CD4-positive, alpha-beta T cell treated with Interleukin-15 for 1 hour (primary cell): Measurements from ENCODE around the gene MAGI1.

Experiments used
- DNase-seq: peaks from one replicate; pipeline ENCODE4 v3.0.0-alpha.2; 2020

MAGI1 gene

DNA sequence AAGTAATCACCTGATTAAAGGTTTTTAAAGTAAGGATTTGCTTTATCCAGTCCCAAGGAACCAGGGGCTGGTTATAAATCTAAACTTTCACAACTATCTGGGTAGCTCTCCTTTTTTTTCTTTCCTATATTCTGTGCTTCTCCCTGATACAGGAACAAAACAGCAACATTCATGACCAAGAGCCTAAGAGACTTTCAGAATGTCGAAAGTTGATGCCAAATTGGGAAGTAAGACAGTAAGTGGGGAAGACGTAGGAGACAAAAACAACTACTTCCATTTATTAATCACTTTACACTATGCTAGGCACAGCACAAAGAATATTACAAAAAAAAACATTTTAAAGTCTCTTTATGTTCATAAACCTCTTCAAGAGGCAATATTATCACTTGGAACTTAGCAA lies 211.6 kb downstream of the MAGI1 start:
- no peak for DNase-seq

DNA sequence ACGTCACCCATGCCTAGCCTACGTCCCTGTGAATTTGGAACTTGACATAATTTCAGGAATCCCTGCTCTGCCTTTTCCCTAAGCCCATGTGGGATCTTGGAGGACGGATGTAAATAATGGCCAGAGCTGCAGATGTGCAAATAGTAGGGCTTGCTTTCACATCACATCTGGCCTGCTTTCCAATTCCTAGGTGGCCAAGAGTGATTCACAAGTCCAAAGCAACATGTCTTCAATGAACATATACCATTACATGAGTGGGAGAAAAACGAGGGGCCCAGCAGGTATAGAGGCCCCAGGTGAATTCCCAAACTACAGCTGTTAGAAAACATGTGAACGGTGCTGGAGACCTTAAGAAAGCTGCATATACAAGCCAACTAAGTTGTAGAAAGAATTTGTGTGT lies 214.6 kb downstream of the MAGI1 start:
- no peak for DNase-seq

DNA sequence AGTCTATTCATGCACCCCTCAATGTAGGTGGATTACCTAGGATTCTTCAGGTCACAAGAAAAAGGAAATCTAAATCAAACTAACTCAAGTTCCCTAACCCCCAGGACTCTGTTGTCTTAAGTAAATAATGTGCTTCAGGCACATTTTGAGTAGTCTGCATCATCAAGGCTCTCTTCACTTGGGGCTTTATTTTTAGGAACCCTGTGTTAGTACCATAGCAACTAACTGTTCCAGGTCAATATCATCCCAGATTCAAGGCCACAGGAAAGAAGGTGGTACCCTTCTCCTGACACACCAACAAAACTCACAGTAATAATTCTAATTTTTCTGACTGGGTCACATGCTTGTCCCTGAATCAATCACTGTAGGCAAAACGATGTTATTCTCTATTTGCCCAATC lies 218.1 kb downstream of the MAGI1 start:
- no peak for DNase-seq

DNA sequence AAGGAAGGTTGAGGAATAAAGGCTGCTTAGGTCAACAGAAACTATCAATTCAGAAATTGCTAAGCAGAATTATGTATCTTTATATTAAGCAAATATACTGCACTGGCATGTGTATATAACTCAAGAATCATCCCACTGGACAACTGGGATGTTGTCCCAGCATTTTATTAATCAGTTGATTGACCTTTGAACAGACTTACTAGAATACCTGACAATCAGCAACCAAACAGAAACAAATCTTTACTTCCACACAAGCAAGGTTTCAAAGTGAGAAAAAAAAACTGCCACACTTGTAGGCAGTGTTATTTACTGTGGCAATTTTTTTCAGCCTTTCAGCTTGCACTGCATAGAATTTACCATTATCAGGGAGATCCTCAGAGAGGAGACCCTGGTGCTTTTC lies 218.8 kb downstream of the MAGI1 start:
- DNase-seq: no peak

DNA sequence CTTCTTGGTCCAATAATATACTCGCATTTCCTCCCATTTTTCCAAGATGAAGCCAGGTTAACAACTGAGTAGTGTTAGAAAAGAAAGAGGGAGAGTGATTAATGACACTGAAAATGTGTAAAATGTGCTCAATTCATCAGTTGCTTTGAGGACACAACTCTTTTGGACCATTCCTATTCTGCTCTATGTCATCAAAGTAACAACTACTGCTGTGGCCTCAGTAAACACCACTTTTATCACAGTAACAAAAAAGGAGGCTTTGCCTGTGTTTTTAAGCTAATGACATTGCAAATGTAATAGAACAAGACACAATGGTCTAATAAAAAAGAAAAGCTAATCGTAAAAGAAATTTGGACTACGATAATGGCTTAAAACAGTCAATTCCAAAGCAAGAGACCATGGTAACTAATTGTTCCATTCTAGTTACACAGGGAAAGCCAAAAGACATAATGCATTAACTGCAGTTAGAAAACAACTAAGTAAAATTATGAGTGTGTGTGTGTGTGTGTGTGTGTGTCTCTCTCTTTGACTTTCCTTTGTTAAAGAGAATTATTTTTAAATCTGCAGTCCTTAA lies 221.1 kb downstream of the MAGI1 start:
- no peak for DNase-seq

DNA sequence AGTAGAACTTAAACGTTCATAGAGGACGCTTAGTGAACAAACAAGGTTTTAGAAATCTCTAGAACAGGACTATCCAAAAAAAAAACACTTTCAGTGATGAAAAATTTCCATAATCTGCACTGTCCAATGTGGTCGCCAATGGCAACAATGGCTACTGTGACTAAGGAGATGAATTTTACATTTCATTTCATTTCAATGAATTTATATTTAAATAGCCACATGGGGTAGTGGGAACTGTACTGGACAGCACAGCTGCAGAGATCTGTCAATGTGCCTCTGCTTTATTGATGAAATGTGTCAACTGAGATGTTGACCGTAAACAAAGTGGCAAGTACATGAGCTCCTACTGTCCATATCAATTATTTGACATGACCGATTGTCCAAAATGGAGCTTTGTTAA lies 222.5 kb downstream of the MAGI1 start:
- DNase-seq: no peak

DNA sequence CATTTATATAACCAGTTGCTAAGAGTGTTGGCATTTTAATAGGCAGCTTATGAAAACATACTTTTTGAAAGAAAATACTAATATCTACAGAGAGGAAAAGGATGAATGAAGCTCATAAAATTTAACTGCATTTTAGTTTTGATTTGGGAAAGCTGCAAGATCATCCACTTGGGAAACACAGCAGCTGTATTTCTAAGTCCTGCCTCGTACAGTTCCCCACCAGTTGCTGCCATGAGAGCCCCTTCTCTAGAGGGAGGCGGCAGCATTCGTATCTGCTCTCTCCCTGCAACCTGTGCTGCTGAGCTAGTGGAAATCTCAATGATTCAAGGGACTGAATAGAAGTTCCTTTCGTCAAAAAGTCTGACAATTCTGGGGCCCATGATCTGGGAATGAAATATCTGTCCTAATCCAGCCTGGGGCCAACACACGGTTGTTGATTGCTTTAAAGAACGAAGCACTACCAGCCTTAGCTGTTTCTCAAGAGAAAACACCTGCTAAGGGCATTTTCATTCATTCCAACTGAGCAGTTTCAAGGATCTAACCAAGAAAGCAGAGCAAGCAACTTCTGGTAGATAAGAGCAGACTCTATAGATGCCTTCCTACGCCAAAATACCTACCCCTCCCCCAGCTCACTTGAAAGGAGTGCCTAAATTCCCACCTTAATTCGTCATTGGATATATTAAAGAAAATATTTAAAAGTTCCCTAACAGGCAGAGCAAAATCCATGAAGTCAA lies 223.7 kb downstream of the MAGI1 start:
- DNase-seq: no peak

DNA sequence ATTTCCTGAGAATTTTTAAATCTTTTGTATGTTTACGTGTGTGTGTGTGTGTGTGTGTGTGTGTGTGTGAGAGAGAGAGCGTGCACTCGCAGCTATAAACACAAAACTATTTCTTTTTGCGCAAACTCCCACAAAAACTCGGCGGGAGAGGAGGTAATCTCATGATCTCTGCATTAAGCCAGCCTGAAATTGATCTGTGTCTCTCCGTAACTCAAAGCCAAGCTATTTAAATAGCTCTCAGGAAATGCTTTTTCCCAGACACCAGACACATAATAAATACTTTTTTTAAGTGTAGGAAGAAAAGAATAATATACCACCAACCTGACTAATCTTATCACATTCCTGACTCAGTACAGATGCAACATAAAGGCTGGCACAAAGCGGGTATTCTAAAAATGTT lies 226.8 kb downstream of the MAGI1 start:
- DNase-seq: no peak

DNA sequence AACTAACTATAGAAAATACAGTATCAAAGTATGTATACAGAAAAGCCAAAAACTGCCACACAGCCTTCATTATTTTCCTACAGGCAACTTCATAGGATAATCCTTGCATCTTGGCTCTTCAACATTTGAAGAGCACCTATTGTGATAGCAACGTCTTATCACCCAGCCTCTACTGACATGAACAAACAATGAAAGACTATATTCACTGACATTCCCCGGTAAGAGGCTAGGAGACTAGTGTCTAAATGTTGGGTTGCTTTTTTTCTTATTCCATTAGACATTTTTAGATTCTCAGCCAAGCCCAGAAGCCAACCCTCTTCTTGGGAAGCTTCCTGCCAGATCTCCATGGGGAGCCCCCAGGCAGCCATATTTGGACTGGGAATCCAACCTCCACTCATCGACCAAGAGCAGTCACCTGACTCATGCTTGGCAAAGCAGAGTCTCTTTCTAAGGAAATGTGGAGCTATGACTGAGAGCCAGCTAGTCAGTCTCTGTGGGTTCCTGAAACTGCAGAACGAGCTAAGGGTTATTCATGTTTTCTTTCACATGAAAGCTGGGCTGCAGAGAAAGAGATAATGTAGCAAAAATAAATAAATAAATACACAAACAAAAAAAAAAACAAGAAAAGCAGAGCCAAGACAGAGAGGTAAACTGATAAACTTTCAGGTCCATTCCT lies 227.5 kb downstream of the MAGI1 start:
- DNase-seq: no peak

DNA sequence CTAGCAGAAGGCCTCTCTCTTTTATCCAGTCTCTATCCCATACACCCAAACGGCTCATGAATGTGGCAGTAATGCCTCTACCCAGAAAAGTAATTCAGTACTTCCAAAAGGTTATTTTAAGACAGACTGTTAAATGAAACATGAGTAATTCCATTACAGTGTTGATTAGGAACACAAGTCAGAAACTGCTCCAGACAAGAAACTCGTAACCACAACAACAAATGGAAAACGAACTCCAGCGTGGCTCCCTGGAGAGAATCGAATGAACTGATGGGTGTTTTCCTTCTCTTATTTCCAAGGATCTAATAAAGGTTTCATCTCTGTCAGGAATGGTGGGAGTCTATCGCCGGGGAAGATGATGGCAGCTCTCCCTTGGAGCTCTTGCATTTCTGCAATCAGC lies 228.4 kb downstream of the MAGI1 start:
- DNase-seq: no peak

DNA sequence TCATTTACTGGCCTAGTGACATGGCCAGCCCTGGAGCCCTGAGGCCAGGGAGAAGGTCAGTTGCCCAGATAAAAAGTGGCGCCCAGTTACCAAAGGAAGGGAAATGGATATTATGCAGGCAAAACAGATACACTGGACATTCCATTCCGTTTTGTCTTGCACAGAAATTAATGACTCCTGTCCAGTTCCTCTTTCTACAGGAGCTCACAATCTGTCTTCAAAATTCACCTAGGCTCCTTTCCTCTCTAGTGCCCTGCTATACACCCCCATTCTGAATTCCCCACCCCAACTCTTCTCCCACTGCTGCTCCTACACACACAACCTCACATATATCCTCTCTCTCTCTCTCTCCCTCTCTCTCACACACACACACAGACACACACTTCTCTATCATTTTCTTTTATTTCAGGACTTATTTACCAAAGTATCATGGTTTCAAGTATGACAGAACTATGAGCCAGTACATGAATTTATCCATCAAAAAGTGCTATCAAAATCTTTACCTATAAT lies 229.0 kb downstream of the MAGI1 start:
- DNase-seq: no peak

DNA sequence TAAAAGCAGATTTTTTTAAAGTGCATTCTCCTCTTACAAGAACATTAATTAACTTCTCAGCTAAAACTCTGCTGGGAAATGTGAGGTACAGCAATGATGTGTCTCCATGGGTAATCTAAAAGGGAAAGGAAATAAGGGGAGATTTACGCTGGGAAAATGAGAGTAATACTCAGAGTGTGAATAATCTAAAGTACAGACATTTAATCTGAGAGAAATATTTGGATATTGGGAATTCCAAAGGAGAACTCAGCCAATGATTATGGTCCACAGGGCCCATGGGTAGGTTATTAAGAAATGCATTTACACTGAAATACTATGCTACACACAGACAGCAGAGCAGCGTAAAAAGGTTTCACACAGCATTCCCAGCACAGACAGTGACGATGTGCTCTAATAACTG lies 229.9 kb downstream of the MAGI1 start:
- no peak for DNase-seq

DNA sequence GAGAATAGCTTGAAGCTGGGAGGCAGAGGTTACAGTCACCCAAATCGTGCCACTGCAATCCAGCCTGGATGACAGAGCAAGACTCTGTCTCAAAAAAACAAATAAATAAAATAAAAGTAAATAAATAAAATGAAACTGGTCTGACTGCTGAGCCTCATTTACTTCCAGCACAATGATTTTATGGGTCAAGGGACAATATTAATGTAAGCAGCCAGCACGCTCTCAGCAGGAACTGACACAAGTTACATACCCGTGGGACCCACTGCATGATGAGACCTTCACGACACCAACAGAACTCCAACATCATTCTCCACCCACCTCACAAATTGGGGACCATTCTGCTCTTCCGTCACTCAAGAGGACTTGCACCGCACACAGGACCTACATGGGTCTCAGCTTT lies 230.3 kb downstream of the MAGI1 start:
- DNase-seq: no peak

DNA sequence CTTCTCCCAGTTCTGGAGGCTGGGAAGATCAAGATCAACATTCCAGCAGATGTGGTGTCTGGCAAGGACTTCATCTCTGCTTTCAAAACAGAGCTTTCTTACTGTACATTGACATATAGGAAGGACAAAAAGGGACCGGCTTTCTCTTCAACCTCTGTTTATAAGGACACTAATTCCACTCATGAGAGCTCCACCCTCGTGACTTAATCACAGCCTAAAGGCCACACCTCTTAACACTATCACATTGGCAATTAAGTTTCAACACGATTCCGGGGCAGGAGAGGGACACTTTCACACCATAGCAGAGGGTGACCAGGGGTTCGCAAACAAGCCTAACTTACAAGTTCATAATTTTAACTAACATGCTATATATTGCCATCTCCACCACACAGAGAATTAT lies 231.5 kb downstream of the MAGI1 start:
- DNase-seq: no peak

DNA sequence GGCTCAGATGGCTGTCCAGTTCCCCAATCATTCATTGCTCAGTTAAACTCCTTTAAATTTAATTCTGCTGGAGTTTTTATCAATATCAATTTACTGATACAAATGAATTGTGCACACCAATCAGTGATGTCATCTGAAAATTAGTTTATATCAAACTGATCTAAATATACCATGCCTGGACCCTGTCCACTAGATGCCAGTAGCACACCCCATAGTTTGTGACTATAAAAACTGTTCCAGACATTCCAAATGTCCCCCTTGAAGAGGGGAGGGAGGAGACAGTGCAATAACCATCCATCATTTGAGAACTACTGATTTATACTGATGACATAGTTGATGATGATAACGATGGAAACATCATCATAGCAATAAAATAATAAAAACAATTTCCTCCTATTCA lies 232.1 kb downstream of the MAGI1 start:
- no peak for DNase-seq

DNA sequence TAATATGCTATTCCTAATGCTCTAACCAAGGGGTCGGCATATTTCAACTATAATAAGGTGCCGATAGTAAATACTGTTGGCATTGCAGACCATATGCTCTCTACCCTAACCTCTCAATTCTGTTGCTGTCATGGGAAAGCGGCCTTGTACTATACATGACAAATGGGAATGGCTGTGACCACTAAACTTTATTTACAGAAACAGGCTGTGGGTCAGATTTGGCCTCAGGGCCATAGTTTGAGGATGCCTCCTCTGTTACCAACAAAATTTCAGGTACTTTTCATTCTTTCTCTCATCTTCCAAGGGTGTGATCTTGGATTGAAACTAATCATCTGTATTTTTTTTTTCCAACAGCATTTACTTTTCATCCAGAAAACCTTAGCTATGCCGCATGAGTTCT lies 242.0 kb downstream of the MAGI1 start:
- no peak for DNase-seq

DNA sequence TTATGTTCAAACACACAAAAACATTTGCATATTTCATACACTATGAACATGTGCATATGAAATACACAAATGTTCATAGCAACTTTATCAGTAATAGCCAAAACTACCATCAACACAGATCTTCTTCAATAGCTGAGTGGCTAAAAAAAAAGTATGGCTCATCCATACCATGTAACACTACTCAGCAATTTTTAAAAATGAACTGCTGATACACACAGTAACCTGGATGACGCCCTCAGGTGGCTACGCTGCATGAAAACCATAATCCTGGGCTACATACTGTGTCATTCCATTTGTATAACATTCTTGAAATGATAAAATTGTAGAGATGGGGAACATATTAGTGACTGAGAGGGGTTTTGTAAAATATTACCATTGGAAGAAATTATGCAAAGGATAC lies 243.6 kb downstream of the MAGI1 start:
- no peak for DNase-seq

DNA sequence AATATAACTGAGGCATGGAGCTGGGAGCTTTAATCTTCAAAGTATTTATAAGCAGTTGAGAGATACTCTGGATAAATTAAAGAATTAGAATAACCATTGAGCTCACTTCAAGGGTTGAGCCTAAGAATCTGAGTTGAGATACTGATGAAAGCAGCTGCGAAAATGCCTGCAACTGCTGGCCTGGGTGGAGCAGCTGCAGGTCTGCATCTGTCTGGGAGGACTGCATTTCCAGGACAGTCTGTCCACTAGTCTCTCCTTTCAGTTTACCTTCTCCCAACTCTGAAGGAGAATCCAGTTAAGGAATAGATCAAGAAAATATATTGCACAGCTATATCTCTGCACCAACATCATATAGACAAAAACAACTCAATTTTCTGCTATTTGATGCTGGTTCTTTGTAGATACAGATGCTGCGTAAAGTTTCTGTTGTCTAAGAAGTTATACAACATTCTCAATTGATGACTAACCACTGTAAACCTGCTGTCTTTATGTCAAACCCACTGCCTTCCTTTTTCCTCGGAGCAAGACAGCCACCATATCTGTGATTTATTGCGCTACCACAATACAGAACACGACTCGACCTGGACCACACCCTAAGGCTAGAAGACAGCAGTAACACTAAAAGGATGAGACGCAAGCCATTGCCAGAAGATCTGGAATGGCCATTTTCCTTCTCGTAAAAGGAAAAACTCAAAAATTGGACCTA lies 245.1 kb downstream of the MAGI1 start:
- no peak for DNase-seq

DNA sequence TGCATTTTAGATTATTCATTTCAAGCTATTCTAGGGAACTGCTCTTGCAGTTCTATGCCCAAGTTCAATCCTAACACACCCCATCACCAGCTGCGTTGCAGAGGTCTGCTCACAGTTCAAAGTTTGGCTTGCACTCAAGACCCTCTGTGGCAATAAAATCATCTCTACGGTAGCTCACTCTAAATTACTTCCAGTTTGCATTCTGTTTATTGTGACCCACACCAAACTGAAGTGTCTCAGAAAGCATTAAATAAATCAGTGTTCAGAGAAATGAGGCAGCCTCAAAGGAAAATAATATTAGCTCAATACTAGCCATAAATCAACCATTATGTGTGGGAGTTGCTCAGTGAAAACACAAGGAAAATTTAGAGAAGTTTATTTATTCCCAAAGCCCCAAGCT lies 250.3 kb downstream of the MAGI1 start:
- DNase-seq: no peak

DNA sequence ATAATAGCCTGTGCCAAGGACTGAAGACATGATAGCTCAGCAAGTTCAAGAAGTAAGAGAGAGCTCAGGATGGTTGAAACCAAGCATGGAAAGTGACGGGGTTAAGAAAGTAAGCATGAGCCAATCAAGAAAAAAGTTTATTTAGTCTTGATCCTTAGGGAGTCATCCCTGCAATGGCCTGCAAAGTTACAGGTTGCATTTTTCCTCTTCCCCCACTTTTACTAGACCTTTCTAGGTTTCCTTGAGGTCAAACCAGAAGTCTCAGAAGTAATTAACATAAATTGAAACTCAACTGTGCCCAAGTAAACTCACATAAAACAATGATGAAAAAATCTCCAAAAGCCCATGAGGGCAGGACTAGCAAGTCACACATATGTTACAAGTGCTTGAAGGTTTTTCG lies 250.9 kb downstream of the MAGI1 start:
- DNase-seq: no peak

DNA sequence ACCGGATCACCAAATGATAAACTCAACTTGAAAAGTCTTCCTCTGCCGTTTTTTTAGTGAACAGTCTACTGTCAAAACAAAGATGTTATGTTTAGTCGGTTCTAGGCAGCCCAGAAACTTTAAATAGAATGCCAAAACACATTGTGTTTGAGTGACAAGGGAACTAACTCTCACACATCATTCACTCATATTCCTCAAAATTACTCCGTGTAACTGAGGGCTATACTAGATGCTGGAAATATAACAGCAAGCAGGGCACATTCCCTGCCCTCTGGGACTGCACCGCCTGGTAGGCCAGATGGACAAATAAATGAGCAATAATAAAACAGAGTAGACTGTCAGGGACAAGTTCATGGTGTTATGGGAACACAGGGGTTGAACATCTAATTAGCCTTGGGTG lies 251.4 kb downstream of the MAGI1 start:
- no peak for DNase-seq

DNA sequence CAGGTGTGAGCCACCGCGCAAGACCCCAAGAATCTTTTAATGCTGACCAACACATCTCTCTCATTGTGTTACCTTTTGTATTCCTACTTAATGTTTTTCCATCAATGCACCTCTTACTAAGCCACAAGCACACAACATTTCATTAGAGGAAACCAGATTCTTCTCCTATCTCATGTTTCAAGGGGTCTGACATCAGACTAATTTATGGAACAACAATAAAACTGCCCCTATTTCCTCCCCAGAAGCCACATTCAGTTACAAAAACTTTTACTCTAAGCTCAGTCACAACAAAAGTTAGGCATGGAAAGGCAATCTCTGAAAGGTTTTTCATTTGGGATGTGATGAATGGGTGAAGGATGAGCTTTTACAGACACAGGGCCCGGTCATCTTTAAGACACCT lies 251.8 kb downstream of the MAGI1 start:
- DNase-seq: no peak

DNA sequence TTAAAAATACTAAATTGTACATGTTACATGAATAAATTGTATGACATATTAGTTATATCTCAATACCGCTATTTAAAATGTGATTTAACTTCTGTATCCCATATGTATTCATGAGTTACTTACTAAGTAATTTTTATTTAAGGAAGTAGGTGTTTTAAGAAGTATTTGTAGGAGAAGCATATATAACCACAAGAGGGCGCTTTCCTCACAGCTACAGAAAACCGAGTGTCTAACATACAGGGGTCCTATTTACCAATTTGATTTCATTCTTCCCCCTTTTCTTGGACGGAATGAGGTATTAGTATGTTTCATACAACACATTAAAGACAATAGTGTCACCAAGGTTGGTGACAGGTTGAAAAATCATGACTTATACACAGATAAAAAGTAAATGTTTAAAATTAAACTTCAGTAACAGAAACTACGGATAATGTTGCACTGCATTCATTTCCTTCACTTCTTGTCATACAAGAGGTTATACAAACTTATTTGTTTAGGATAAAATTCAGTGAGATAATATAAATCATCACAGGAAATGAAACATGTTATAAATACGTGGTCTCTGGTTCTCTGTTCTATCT lies 253.6 kb downstream of the MAGI1 start:
- no peak for DNase-seq
